ENCODE data around the gene AMIGO3. TPM values are rescaled to one million over a fixed set of nuclear protein-coding genes. Genes with fewer than 3 reads are reported as not detected.

The AMIGO3 gene
- total and polyA plus RNA-seq, 12 donors, result 0.28 to 3.0 (median 1.2) TPM; not detected in 4

GRCh38 chr3:49725906-49726681 lies 6.6 kb upstream of the AMIGO3 start:
- no peak for TF ChIP-seq POLR2A (IDR thresholded peaks at IDR 0.05)
- no peak for TF ChIP-seq CTCF (IDR thresholded peaks at IDR 0.05)
- peaks cover 14 to 17% of the 10 kb centered on the region in 2 donors for H3K4me1 ChIP-seq (replicated peaks in 1 of 2)
- no peak overlapping the region for H3K4me3 ChIP-seq
- intact Hi-C loops (cut with DNase I), result no loop called here
- H3K9me3 ChIP-seq (replicated peaks in 1 of 3), result no peaks in the 10 kb centered on the region
- no peaks in the 10 kb centered on the region for H3K27me3 ChIP-seq
- peaks cover 0 to 69% of the 10 kb centered on the region in 2 donors for H3K36me3 ChIP-seq (replicated peaks in 1 of 2)
- peak overlapping the region in 2 of 5 donors; percentile 97 to 99 for H3K27ac ChIP-seq
- 84 to 90% (median 89%) methylated on average over 7 to 11 of the region's 11 CpGs for WGBS, 4 donors
- DNase-seq, result peak in 2 of 7 donors; percentile 27 to 48

DNA sequence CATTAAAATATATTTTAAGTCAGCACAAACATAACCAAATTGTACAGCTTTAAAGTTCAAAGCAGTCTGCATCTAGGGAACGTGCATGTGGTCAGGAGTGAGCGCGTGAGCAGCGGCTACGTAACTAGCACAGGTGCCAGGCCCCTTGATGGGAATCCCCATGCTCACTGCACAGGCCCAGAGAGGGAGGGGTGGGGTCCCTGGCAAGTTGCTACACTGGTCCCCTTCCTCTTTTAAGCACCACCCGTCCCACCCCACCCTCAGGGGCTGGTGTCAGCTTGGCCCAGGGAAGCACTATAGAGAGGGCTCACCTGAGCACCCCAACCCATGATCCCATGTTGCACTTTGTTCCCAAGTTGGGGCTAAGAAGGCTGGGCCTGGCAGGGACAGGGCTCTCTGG lies 5.1 kb upstream of the AMIGO3 start:
- Histone ChIP-seq H3K4me3 (peak overlapping the region in 1 of 4 donors; percentile 95), H3K9me3 (replicated peaks in 1 of 3) (no peaks in the 10 kb centered on the region), H3K27me3 (no peaks in the 10 kb centered on the region), H3K36me3 (replicated peaks in 1 of 2) (peaks cover 0 to 58% of the 10 kb centered on the region in 2 donors), H3K4me1 (replicated peaks in 1 of 2) (peaks cover 14 to 23% of the 10 kb centered on the region in 2 donors), H3K27ac (peak overlapping the region; percentile 83 to 99 (median 95))
- TF ChIP-seq POLR2A (IDR thresholded peaks at IDR 0.05), result no peak
- no peak for TF ChIP-seq CTCF (IDR thresholded peaks at IDR 0.05)
- intact Hi-C loops (cut with DNase I), result no loop called here
- peak in 6 of 7 donors; percentile 46 to 70 (median 62) for DNase-seq
- whole genome bisulfite sequencing, 4 donors, result 0 to 28% (median 17%) methylated on average over 1 to 6 of the region's 6 CpGs

GRCh38 chr3:49723628-49724551 lies 4.4 kb upstream of the AMIGO3 start, which contains the start of gene GMPPB:
Gene GMPPB (minus strand): TSS chr3:49723951. CDS start chr3:49723726, 225 bp downstream.
- Histone ChIP-seq H3K27me3 (no peaks in the 10 kb centered on the region), H3K9me3 (replicated peaks in 1 of 3) (no peaks in the 10 kb centered on the region), H3K4me3 (peak within 1 kb of the TSS; percentile 80 to 100 (median 96)), H3K4me1 (replicated peaks in 1 of 2) (peaks cover 14 to 27% of the 10 kb centered on the region in 2 donors), H3K27ac (peak within 1 kb of the TSS; percentile 87 to 99 (median 95)), H3K36me3 (replicated peaks in 1 of 2) (peaks cover 0 to 51% of the 10 kb centered on the region in 2 donors)
- 0 to 1% (median 0%) methylated on average over 11 to 102 of the region's 102 CpGs for WGBS, 4 donors
- DNase-seq, result peak; percentile 97 to 99 (median 98)
- TF ChIP-seq CTCF (IDR thresholded peaks at IDR 0.05) (no peak), POLR2A (IDR thresholded peaks at IDR 0.05) (peak; percentile 70 to 75)
- intact Hi-C loops (cut with DNase I), result no loop called here

DNA sequence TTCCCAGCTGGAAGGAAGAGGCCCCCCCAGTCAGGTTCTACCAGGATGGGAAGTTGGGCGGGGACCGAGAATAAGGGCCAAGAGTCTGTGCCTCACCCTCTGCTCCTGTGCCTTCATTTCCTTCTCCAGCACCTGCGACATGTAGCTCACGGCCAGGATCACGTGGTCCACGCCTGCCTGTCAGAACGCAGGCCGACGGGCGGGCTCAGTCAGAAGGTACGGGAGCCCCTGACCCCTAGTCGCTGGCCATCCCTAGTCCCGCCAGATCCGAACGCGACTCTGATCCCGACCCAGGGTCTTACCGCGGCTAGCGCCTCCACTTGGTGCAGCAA lies 3.8 kb upstream of the AMIGO3 start:
- H3K4me3 ChIP-seq, result peak overlapping the region; percentile 80 to 100 (median 96)
- H3K9me3 ChIP-seq (replicated peaks in 1 of 3), result no peaks in the 10 kb centered on the region
- intact Hi-C loops (cut with DNase I), result no loop called here
- TF ChIP-seq POLR2A (IDR thresholded peaks at IDR 0.05) (no peak), CTCF (IDR thresholded peaks at IDR 0.05) (no peak)
- 0% methylated on average over 20 of the region's 20 CpGs; no CpG with 5 or more reads in 1 of the 4 donors for WGBS, 4 donors
- H3K36me3 ChIP-seq (replicated peaks in 1 of 2), result peaks cover 0 to 48% of the 10 kb centered on the region in 2 donors
- DNase-seq, result peak; percentile 66 to 87 (median 76)
- peak overlapping the region; percentile 62 to 99 (median 95) for H3K27ac ChIP-seq
- peaks cover 14 to 32% of the 10 kb centered on the region in 2 donors for H3K4me1 ChIP-seq (replicated peaks in 1 of 2)
- H3K27me3 ChIP-seq, result no peaks in the 10 kb centered on the region

Measured in adrenal gland (tissue), 12 donors.